GM12878 (cell line): ENCODE measurements around the gene TMEM179B. TPM values are rescaled to one million over a fixed set of nuclear protein-coding genes. Genes with fewer than 3 reads are reported as not detected.

Experiments
- ATAC-seq: fragments of 200-7000 bp; cut with Tn5 transposase; 3 replicates; pipeline ENCODE4 v1.9.1; 2020; ENCODE audit warnings: mild to moderate bottlenecking, moderate library complexity
- BruUV-seq: library from RNA; stranded (reverse); fragments of 400-500 nt; replicated peaks from 2 replicates; lab custom pipeline; 2021; lab: Mats Ljungman, UMichigan
- CTCF ChIA-PET: fragments of 300-600 bp; sonication (Branson Sonifier 250); formaldehyde crosslinking; extraction: SDS; loops from one replicate; lab custom pipeline; 2021; ENCODE audit warnings: inconsistent platforms; lab: Yijun Ruan, JAX
- POLR2A ChIA-PET: fragments of 350-600 bp; formaldehyde crosslinking; extraction: SDS; loops from one replicate; lab custom pipeline; 2021; ENCODE audit warnings: inconsistent platforms; lab: Charles Lee
- RAD21 ChIA-PET: fragments of 300-600 bp; sonication (Branson Sonifier 250); formaldehyde crosslinking; loops from one replicate; lab custom pipeline; 2023; ENCODE audit warnings: antibody characterized with exemption; ENCODE audit not compliant: unreplicated experiment; lab: Charles Lee
- SMC1A ChIA-PET: fragments of 300-600 bp; sonication (Branson Sonifier 250); formaldehyde crosslinking; loops from one replicate; lab custom pipeline; 2023; ENCODE audit not compliant: unreplicated experiment, uncharacterized antibody; lab: Charles Lee
- DNase-seq: peaks from one replicate; pipeline ENCODE4 v3.0.0-alpha.2; 2011; ENCODE audit warnings: low read depth, low spot score
- FAIRE-seq: peaks from 3 replicates; lab custom pipeline; 2011; peaks lifted over from hg19 to GRCh38; lab: Jason Lieb, UNC
- H2AFZ ChIP-seq: 2 replicates; pipeline ENCODE4 v1.6.0; 2011; ENCODE audit warnings: low read depth, low read length, control low read depth; ENCODE audit not compliant: control insufficient read depth
- H3K27ac ChIP-seq: 2 replicates; pipeline ENCODE4 v1.5.1; 2011; ENCODE audit warnings: control low read depth; ENCODE audit not compliant: control insufficient read depth, insufficient read depth
- H3K27me3 ChIP-seq, 2 experiments: replicated peaks in 1 of 2; 2 replicates each; pipeline versions ENCODE4 v1.6.0 to v1.6.1; 2011; ENCODE audit warnings: low read length in 1 of 2; ENCODE audit not compliant: control insufficient read depth in 2 of 2, insufficient read depth in 2 of 2
- H3K36me3 ChIP-seq, 2 experiments: 2 replicates each; pipeline ENCODE4 v1.5.1; 2011; ENCODE audit warnings: low read length in 1 of 2; ENCODE audit not compliant: control insufficient read depth in 2 of 2, insufficient read depth in 2 of 2
- H3K4me1 ChIP-seq: 2 replicates; pipeline ENCODE4 v1.6.1; 2011; ENCODE audit warnings: mild to moderate bottlenecking, low read length, moderate library complexity, mixed read lengths; ENCODE audit not compliant: control insufficient read depth, insufficient read depth
- H3K4me2 ChIP-seq: 2 replicates; pipeline ENCODE4 v1.6.0; 2011; ENCODE audit warnings: control low read depth; ENCODE audit not compliant: control insufficient read depth, insufficient read depth
- H3K4me3 ChIP-seq: fragments of 200-600 bp; sonication (generic); 2 replicates; pipeline ENCODE4 v1.5.1; 2016
- H3K79me2 ChIP-seq: 2 replicates; pipeline ENCODE4 v1.6.0; 2011; ENCODE audit warnings: low read length; ENCODE audit not compliant: control insufficient read depth, insufficient read depth
- H3K9ac ChIP-seq: 2 replicates; pipeline ENCODE4 v1.8.0; 2011; ENCODE audit warnings: low read length, control low read depth, mixed read lengths; ENCODE audit not compliant: control insufficient read depth, insufficient read depth
- H3K9me3 ChIP-seq: replicated peaks from 3 replicates; pipeline ENCODE4 v1.5.1; 2011; ENCODE audit warnings: mild to moderate bottlenecking, low read length; ENCODE audit not compliant: control insufficient read depth, insufficient read depth
- H4K20me1 ChIP-seq: 2 replicates; pipeline ENCODE4 v1.6.0; 2011; ENCODE audit not compliant: control insufficient read depth, insufficient read depth
- CEBPB ChIP-seq, 2 experiments: fragments of 150-350 bp in 1 of 2; IDR thresholded peaks; 2 replicates each; pipeline ENCODE4 v1.6.1; 2012 to 2014; ENCODE audit warnings: low read depth in 2 of 2, low read length in 2 of 2, borderline replicate concordance in 1 of 2, inconsistent platforms in 1 of 2
- E4F1 ChIP-seq: fragments of 450-650 bp; IDR thresholded peaks from 2 replicates; pipeline ENCODE4 v1.6.1; 2018; ENCODE audit warnings: borderline replicate concordance, mild to moderate bottlenecking; ENCODE audit not compliant: partially characterized antibody
- EGR1 ChIP-seq, 2 experiments: IDR thresholded peaks; 1 replicate in 1 of 2; 2 replicates in 1 of 2; pipeline ENCODE4 v1.6.1; 2011 to 2012; ENCODE audit warnings: low read depth in 2 of 2, low read length in 2 of 2, borderline replicate concordance in 1 of 2, mild to moderate bottlenecking in 1 of 2, moderate library complexity in 1 of 2
- IRF4 ChIP-seq: IDR thresholded peaks from 2 replicates; pipeline ENCODE4 v1.6.1; 2011; ENCODE audit warnings: low read depth, low read length
- POLR2AphosphoS2 ChIP-seq: IDR thresholded peaks from 2 replicates; pipeline ENCODE4 v1.6.1; 2011; ENCODE audit warnings: low read depth, mild to moderate bottlenecking, low read length, improper control_type of control experiment, moderate library complexity
- RAD21 ChIP-seq: IDR thresholded peaks from 2 replicates; pipeline ENCODE4 v1.6.1; 2011; ENCODE audit warnings: mild to moderate bottlenecking, low read depth, low read length, moderate library complexity; ENCODE audit not compliant: insufficient read depth
- RUNX3 ChIP-seq: IDR thresholded peaks from 2 replicates; pipeline ENCODE4 v1.6.1; 2012; ENCODE audit warnings: low read length, inconsistent platforms
- SREBF2 ChIP-seq: IDR thresholded peaks from 2 replicates; pipeline ENCODE4 v1.6.1; 2012; ENCODE audit warnings: mild to moderate bottlenecking, low read length
- ZNF592 ChIP-seq: fragments of 450-650 bp; IDR thresholded peaks from 2 replicates; pipeline ENCODE4 v1.6.1; 2017; ENCODE audit warnings: mild to moderate bottlenecking, moderate library complexity
- WGBS: methylation state at CpG from one replicate; pipeline ENCODE4 v1.1.6; 2016; ENCODE audit warnings: low lambda C conversion rate; ENCODE audit not compliant: insufficient replicate concordance, insufficient coverage; ENCODE audit errors: missing lambda C conversion rate; 5-methylcytosine and 5-hydroxymethylcytosine counted together
- in situ Hi-C: fragments of 300-500 bp; cut with MboI; formaldehyde crosslinking; loops from 9 replicates; pipeline ENCODE4 v1.14.3; 2018; ENCODE audit warnings: mixed read lengths
- intact Hi-C: fragments of 100-400 bp; cut with micrococcal nuclease; formaldehyde crosslinking; loops from one replicate; pipeline ENCODE4 v1.14.2; 2022; ENCODE audit not compliant: unreplicated experiment
- polyA plus RNA-seq, 11 experiments: library from polyadenylated mRNA; depleted of rRNA in 4 of 11; unstranded in 6 of 11; stranded (reverse) in 5 of 11; fragments of >200 nt; fragmentation: Nextera tagmentation in 4 of 11; fragmentation: Illumina TruSeq in 1 of 11; extraction: Ambion mirVana in 4 of 11; extraction: Trizol in 1 of 11; gene quantifications; 1 replicate in 1 of 11; 2 replicates in 10 of 11; pipeline versions ENCODE4 v1.2.1 to v1.2.3, GENCODE V29; 2011 to 2016; ENCODE audit warnings: inconsistent platforms in 2 of 11, missing spikeins in 2 of 11, low read depth in 1 of 11
- total RNA-seq, 4 experiments: library from RNA; depleted of rRNA in 3 of 4; stranded (reverse); fragments of >200 nt in 3 of 4; fragmentation: Illumina TruSeq in 1 of 4; extraction: Trizol in 1 of 4; gene quantifications; 2 replicates each; pipeline versions ENCODE4 v1.2.1 to v1.2.3, GENCODE V29; 2013 to 2021

The TMEM179B gene
- total and polyA plus RNA-seq, 10 of the 15 experiments (the other 5 are each of a cell fraction or from before 2014, with no cell fraction given) = 21.7 to 82.4 (median 42.0) TPM

- Histone ChIP-seq H4K20me1 (no peaks in the 10 kb centered on the region), H3K27ac (peak overlapping the region; percentile 22), H3K79me2 (peaks cover 4% of the 10 kb centered on the region), H3K4me1 (peaks cover 6% of the 10 kb centered on the region), H3K4me2 (0 out of 2 replicates have a peak overlapping the region, but pooled peaks have one; percentile 0), H3K27me3 (no peaks in the 10 kb centered on the region), H2AFZ (no peak overlapping the region), H3K9ac (no peak overlapping the region), H3K9me3 (no peaks in the 10 kb centered on the region), H3K4me3 (no peak overlapping the region), H3K36me3 (peaks cover 8 to 16% of the 10 kb centered on the region in 2 experiments; a peak in 3 of 4 replicates)
- CTCF ChIA-PET = interaction anchor here (1.4 to 9.6 kb wide), 2 partner anchors 9 to 107 kb away, joined by 3 to 85 read pairs; partner anchors contain the start of gene TMEM179B
- intact Hi-C loops (no loop called here), in situ Hi-C loops (no loop called here)
- no peak for TF ChIP-seq SREBF2
- TF ChIP-seq RUNX3 = peak; percentile 80
- peak in 1 of 2 experiments; percentile 39; a peak in 1 of 3 replicates for TF ChIP-seq EGR1 (IDR thresholded peaks at IDR 0.05; ENCODE audit: borderline replicate concordance in 1 of 2, low read depth in 2 of 2, low read length in 2 of 2)
- SMC1A ChIA-PET = interaction anchor here (1.0 kb wide), 1 partner anchor 93 kb away, joined by 3 read pairs; no protein-coding TSS in a partner anchor
- ATAC-seq (peak; percentile 27; the same call in 2 of the 3 replicates), FAIRE-seq (no peak), DNase-seq (no peak)
- no TSS peak for BruUV-seq
- 0% methylated on average over 1 of the region's 2 CpGs for WGBS
- RAD21 ChIA-PET = interaction anchor here (0.9 to 1.1 kb wide), 2 partner anchors 9 to 84 kb away, joined by 3 to 4 read pairs; no protein-coding TSS in a partner anchor
- POLR2A ChIA-PET = interaction anchor here (0.7 to 0.9 kb wide), 3 partner anchors 11 to 64 kb away, joined by 3 to 4 read pairs (median 3); no protein-coding TSS in a partner anchor
Measured at GRCh38 chr11:62777389-62777788, 9.8 kb upstream of the TMEM179B start.

GRCh38 chr11:62778441-62778840 lies 8.8 kb upstream of the TMEM179B start:
- no peak overlapping the region for H2AFZ ChIP-seq
- no peak overlapping the region for H3K27ac ChIP-seq
- ChIA-PET CTCF (interaction anchor here (0.6 to 9.6 kb wide), 3 partner anchors 8 to 106 kb away, joined by 3 to 85 read pairs (median 3); partner anchors contain the start of gene TMEM179B), RAD21 (interaction anchor here (1.1 kb wide), 1 partner anchor 8 kb away, joined by 4 read pairs; no protein-coding TSS in a partner anchor), POLR2A (interaction anchor here (0.5 kb wide), 1 partner anchor 34 kb away, joined by 3 read pairs; no protein-coding TSS in a partner anchor), SMC1A (no interaction called here)
- H3K4me1 ChIP-seq = peaks cover 4% of the 10 kb centered on the region
- peaks cover 12 to 16% of the 10 kb centered on the region in 2 experiments; a peak in 3 of 4 replicates for H3K36me3 ChIP-seq
- peaks cover 2% of the 10 kb centered on the region for H3K79me2 ChIP-seq
- BruUV-seq = no TSS peak
- in situ Hi-C loops (no loop called here), intact Hi-C loops (no loop called here)
- no peaks in the 10 kb centered on the region for H3K27me3 ChIP-seq
- H4K20me1 ChIP-seq = no peaks in the 10 kb centered on the region
- ATAC-seq = no peak; the same call in 2 of the 3 replicates
- no peak for FAIRE-seq
- H3K9ac ChIP-seq = no peak overlapping the region
- no peak overlapping the region for H3K4me2 ChIP-seq
- 92% methylated on average over 3 of the region's 3 CpGs for WGBS
- DNase-seq = no peak
- H3K9me3 ChIP-seq = no peaks in the 10 kb centered on the region
- H3K4me3 ChIP-seq = no peak overlapping the region
- TF ChIP-seq CEBPB (IDR thresholded peaks at IDR 0.05; ENCODE audit: borderline replicate concordance in 1 of 2, low read depth in 2 of 2, low read length in 2 of 2) (no peak), RAD21 (no peak), E4F1 (no peak), ZNF592 (no peak), IRF4 (no peak), POLR2AphosphoS2 (no peak)
